HEK293 (cell line): ENCODE measurements around the gene STXBP4.

Source experiments
- BCL11A ChIP-seq: fragments of 450-650 bp; formaldehyde crosslinking; IDR thresholded peaks from 2 replicates; pipeline ENCODE4 v1.5.1; 2016; ENCODE audit warnings: low read depth, missing biosample characterization, missing genetic modification characterization
- KLF16 ChIP-seq: fragments of 450-650 bp; formaldehyde crosslinking; IDR thresholded peaks from 2 replicates; pipeline ENCODE4 v1.5.1; 2017; ENCODE audit warnings: missing biosample characterization, missing genetic modification characterization
- SP2 ChIP-seq: fragments of 450-650 bp; formaldehyde crosslinking; IDR thresholded peaks from 2 replicates; pipeline ENCODE4 v1.5.1; 2016; ENCODE audit warnings: missing biosample characterization, missing genetic modification characterization
- ZNF311 ChIP-seq: fragments of 450-650 bp; formaldehyde crosslinking; IDR thresholded peaks from 2 replicates; pipeline ENCODE4 v1.5.1; 2017; ENCODE audit warnings: missing biosample characterization, missing genetic modification characterization, borderline replicate concordance
- ZNF529 ChIP-seq: fragments of 450-650 bp; formaldehyde crosslinking; IDR thresholded peaks from 2 replicates; pipeline ENCODE4 v1.5.1; 2017; ENCODE audit warnings: missing genetic modification characterization, missing biosample characterization; ENCODE audit not compliant: insufficient replicate concordance
- TF ChIP-seq, protein P1 (sequence below): fragments of 450-650 bp; formaldehyde crosslinking; IDR thresholded peaks from 2 replicates; pipeline ENCODE4 v1.5.1; 2016; ENCODE audit warnings: missing biosample characterization, missing genetic modification characterization
- TF ChIP-seq, protein P2 (sequence below): fragments of 450-650 bp; formaldehyde crosslinking; IDR thresholded peaks from 2 replicates; pipeline ENCODE4 v1.5.1; 2016; ENCODE audit warnings: missing biosample characterization, missing genetic modification characterization, low read depth

DNA sequence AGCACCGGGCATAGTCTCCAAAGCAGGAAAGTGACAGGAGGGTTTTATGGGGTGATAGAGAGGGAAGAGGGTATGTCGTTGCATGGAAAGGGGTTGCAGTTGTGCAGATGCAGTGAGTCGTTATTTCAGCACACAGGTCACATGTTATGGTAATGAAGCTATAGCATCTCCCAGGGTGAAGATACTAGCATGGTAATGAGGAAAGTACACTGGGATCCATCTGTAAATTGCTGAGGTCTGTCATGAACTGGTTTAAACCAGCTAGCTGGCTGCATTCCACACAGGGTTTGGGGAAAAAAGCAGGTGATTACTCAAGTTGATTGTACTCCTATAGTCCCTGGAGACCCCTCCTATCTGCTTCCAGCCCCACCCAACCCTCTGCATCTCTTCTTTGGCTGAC, 11.8 kb upstream of the STXBP4 start:
- TF ChIP-seq, protein P1, sequence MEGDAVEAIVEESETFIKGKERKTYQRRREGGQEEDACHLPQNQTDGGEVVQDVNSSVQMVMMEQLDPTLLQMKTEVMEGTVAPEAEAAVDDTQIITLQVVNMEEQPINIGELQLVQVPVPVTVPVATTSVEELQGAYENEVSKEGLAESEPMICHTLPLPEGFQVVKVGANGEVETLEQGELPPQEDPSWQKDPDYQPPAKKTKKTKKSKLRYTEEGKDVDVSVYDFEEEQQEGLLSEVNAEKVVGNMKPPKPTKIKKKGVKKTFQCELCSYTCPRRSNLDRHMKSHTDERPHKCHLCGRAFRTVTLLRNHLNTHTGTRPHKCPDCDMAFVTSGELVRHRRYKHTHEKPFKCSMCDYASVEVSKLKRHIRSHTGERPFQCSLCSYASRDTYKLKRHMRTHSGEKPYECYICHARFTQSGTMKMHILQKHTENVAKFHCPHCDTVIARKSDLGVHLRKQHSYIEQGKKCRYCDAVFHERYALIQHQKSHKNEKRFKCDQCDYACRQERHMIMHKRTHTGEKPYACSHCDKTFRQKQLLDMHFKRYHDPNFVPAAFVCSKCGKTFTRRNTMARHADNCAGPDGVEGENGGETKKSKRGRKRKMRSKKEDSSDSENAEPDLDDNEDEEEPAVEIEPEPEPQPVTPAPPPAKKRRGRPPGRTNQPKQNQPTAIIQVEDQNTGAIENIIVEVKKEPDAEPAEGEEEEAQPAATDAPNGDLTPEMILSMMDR (tag by site-specific recombination), result no peak
- TF ChIP-seq ZNF311 (tag by site-specific recombination) (no peak), ZNF529 (tag by site-specific recombination) (no peak), KLF16 (tag by site-specific recombination) (no peak), BCL11A (no peak), SP2 (tag by site-specific recombination) (no peak)
- TF ChIP-seq, protein P2, sequence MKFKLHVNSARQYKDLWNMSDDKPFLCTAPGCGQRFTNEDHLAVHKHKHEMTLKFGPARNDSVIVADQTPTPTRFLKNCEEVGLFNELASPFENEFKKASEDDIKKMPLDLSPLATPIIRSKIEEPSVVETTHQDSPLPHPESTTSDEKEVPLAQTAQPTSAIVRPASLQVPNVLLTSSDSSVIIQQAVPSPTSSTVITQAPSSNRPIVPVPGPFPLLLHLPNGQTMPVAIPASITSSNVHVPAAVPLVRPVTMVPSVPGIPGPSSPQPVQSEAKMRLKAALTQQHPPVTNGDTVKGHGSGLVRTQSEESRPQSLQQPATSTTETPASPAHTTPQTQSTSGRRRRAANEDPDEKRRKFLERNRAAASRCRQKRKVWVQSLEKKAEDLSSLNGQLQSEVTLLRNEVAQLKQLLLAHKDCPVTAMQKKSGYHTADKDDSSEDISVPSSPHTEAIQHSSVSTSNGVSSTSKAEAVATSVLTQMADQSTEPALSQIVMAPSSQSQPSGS, result no peak
